Measurements from ENCODE around the gene IER5. TPM values are rescaled to one million over a fixed set of nuclear protein-coding genes. Genes with fewer than 3 reads are reported as not detected.

Gene IER5
- total RNA-seq, 1 experiment from 2014 or later = 9.4 TPM

- Mint-ChIP-seq H3K36me3 (ENCODE audit: insufficient read depth, unreplicated experiment) (no peaks in the 10 kb centered on the region), H3K27ac (ENCODE audit: unreplicated experiment) (no peak overlapping the region), H3K27me3 (ENCODE audit: insufficient read depth, unreplicated experiment) (no peaks in the 10 kb centered on the region), H3K9me3 (ENCODE audit: unreplicated experiment) (peaks cover 10% of the 10 kb centered on the region), H3K4me1 (ENCODE audit: low read depth, unreplicated experiment) (peaks cover 8% of the 10 kb centered on the region), H3K4me3 (ENCODE audit: unreplicated experiment) (no peak overlapping the region)
- no TSS peak for BruUV-seq (replicated peaks)
- no peaks in the 10 kb centered on the region for H3K27me3 ChIP-seq (replicated peaks; ENCODE audit: control insufficient read depth, insufficient read depth, low read length)
- no peaks in the 10 kb centered on the region; the same call in 1 of the 2 replicates for H3K9me3 ChIP-seq
- H3K4me3 ChIP-seq (ENCODE audit: low read depth, low read length) = no peak overlapping the region
- no peaks in the 10 kb centered on the region; the same call in 1 of the 2 replicates for H3K4me1 ChIP-seq
- ChIA-PET POLR2A (no interaction called here), CTCF (interaction anchor here (0.6 to 1.0 kb wide), 5 partner anchors 8 to 194 kb away, joined by 3 to 5 read pairs (median 4); no protein-coding TSS in a partner anchor)
- intact Hi-C loops (cut with micrococcal nuclease; ENCODE audit: unreplicated experiment) = no loop called here
- no peaks in the 10 kb centered on the region for H3K36me3 ChIP-seq (ENCODE audit: control insufficient read depth, insufficient read depth, low read length)
- DNase-seq = no peak
- TF ChIP-seq CTCF (IDR thresholded peaks at IDR 0.05; ENCODE audit: insufficient read depth in 1 of 2, low read depth in 1 of 2, low read length in 1 of 2, severe bottlenecking in 1 of 2, unreplicated experiment in 1 of 2) = no peak
These were observed 12.6 kb upstream of the IER5 start for GRCh38 chr1:181075766-181076350.

DNA sequence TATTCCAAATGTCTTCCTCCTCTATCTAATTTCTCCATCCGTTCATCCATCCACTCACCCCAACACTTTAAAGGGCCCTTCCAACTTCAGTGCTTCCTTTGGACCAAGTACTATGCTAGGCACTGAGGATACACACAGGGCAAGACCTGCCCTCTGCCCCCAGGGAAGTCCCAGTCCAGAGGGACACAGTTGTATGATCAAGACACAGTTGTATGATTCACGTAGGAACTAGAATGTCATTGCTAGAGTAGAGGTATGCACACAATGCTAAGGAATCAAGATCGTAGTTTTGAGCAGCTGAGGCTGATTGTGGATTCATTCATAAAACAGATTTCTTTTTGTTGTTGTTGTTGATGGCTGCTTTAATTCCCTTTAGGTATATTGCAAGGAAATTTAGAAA is 11.6 kb upstream of the IER5 start:
- BruUV-seq (replicated peaks) = no TSS peak
- POLR2A ChIA-PET = no interaction called here
- Histone ChIP-seq H3K4me3 (ENCODE audit: low read depth, low read length) (no peak overlapping the region), H3K9me3 (no peaks in the 10 kb centered on the region; the same call in 1 of the 2 replicates), H3K4me1 (no peaks in the 10 kb centered on the region; the same call in 1 of the 2 replicates), H3K36me3 (ENCODE audit: control insufficient read depth, insufficient read depth, low read length) (no peaks in the 10 kb centered on the region), H3K27me3 (replicated peaks; ENCODE audit: control insufficient read depth, insufficient read depth, low read length) (no peaks in the 10 kb centered on the region)
- no peaks in the 10 kb centered on the region for H3K27me3 Mint-ChIP-seq (ENCODE audit: insufficient read depth, unreplicated experiment)
- H3K36me3 Mint-ChIP-seq (ENCODE audit: insufficient read depth, unreplicated experiment) = no peaks in the 10 kb centered on the region
- H3K9me3 Mint-ChIP-seq (ENCODE audit: unreplicated experiment) = peaks cover 9% of the 10 kb centered on the region
- H3K27ac Mint-ChIP-seq (ENCODE audit: unreplicated experiment) = no peak overlapping the region
- H3K4me3 Mint-ChIP-seq (ENCODE audit: unreplicated experiment) = no peak overlapping the region
- TF ChIP-seq CTCF (IDR thresholded peaks at IDR 0.05; ENCODE audit: insufficient read depth in 1 of 2, low read depth in 1 of 2, low read length in 1 of 2, severe bottlenecking in 1 of 2, unreplicated experiment in 1 of 2) = no peak
- H3K4me1 Mint-ChIP-seq (ENCODE audit: low read depth, unreplicated experiment) = peaks cover 8% of the 10 kb centered on the region
- intact Hi-C loops (cut with micrococcal nuclease; ENCODE audit: unreplicated experiment) = no loop called here
- CTCF ChIA-PET = interaction anchor here (1.0 kb wide), 1 partner anchor 195 kb away, joined by 3 read pairs; no protein-coding TSS in a partner anchor
- no peak for DNase-seq

DNA sequence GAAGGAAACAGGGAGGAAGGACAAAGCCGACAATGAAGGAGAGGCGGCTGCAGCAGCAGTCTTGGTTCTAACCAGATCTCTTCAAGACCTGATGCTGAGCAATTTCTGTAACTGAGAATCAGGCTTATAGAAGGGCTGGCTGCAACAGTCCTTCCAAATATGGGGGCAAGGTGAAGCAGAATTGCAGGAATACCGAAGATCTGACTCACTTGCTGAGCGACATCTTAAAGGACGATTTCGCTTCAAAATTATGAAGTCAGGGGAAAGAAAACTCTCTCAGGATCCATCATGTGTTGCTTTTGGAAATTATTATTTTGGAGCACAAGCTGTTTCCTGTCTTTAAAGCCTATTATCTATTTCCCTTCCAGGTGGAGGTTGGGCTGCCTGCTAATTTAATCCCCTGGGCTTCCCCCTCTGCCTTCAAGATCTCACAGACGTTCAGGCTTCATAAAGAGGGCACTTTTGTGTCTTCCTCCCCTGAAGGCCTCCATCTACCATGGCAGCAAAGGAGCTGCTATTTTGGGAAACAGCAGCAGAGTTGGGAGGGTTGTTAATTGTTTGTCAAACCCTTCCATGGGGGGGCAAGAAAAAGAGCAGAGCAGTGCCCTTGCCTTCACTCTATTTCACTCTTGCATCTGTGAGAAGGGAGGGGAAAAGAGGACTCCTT is 10.8 kb upstream of the IER5 start:
- TF ChIP-seq CTCF (IDR thresholded peaks at IDR 0.05; ENCODE audit: insufficient read depth in 1 of 2, low read depth in 1 of 2, low read length in 1 of 2, severe bottlenecking in 1 of 2, unreplicated experiment in 1 of 2) = no peak

More for the DNA sequence above, 10.8 kb upstream of the IER5 start:
- DNase-seq = no peak
- H3K4me3 ChIP-seq (ENCODE audit: low read depth, low read length) = no peak overlapping the region
- Mint-ChIP-seq H3K27me3 (ENCODE audit: insufficient read depth, unreplicated experiment) (no peaks in the 10 kb centered on the region), H3K4me3 (ENCODE audit: unreplicated experiment) (no peak overlapping the region), H3K9me3 (ENCODE audit: unreplicated experiment) (peaks cover 9% of the 10 kb centered on the region), H3K27ac (ENCODE audit: unreplicated experiment) (no peak overlapping the region), H3K36me3 (ENCODE audit: insufficient read depth, unreplicated experiment) (no peaks in the 10 kb centered on the region), H3K4me1 (ENCODE audit: low read depth, unreplicated experiment) (peaks cover 8% of the 10 kb centered on the region)
- intact Hi-C loops (cut with micrococcal nuclease; ENCODE audit: unreplicated experiment) = no loop called here
- BruUV-seq (replicated peaks) = no TSS peak
- no peaks in the 10 kb centered on the region; the same call in 1 of the 2 replicates for H3K9me3 ChIP-seq
- ChIA-PET CTCF (no interaction called here), POLR2A (no interaction called here)
- no peaks in the 10 kb centered on the region; the same call in 1 of the 2 replicates for H3K4me1 ChIP-seq
- no peaks in the 10 kb centered on the region for H3K27me3 ChIP-seq (replicated peaks; ENCODE audit: control insufficient read depth, insufficient read depth, low read length)
- H3K36me3 ChIP-seq (ENCODE audit: control insufficient read depth, insufficient read depth, low read length) = no peaks in the 10 kb centered on the region

Measured in Caco-2 (cell line).